Peyer's patch (tissue), 4 donors: ENCODE data around the gene DCDC2B.
"Not testable (repeated sequence)": the region's sequence is repeated elsewhere in the genome, so short reads cannot be mapped to it uniquely, and the experiment has no call there.

ENCODE experiments used
- CTCF ChIP-seq, 6 experiments: fragments of 450-650 bp in 4 of 6; fragments of 200-600 bp in 2 of 6; sonication (generic) in 1 of 6; IDR thresholded peaks; one replicate each; pipeline ENCODE4 v1.5.1; 2017 to 2019; ENCODE audit warnings: antibody characterized with exemption in 6 of 6, mild to moderate bottlenecking in 3 of 6, moderate library complexity in 1 of 6
- POLR2A ChIP-seq, 2 donors: fragments of 450-650 bp; IDR thresholded peaks; one replicate each; pipeline ENCODE4 v1.5.1; 2017; ENCODE audit warnings: antibody characterized with exemption in 2 of 2, mild to moderate bottlenecking in 2 of 2, moderate library complexity in 2 of 2

GRCh38 chr1:32263236-32263593, 54.3 kb downstream of the DCDC2B start:
- not testable (repeated sequence) for TF ChIP-seq CTCF, POLR2A (IDR thresholded peaks at IDR 0.05)
